DMS114 treated with DMSO at 0.1 percent for 48 hours (cell line): ENCODE data around the gene ARHGAP4.

Experiments
- DNase-seq: peaks from one replicate; lab custom pipeline; 2025; ENCODE audit not compliant: unreplicated experiment; lab: John Stamatoyannopoulos, UW

Gene ARHGAP4

GRCh38 chrX:153925739-153926551, at the start of gene ARHGAP4:
Gene ARHGAP4, minus strand, starts transcription at chrX:153926264. Its CDS starts 62 bp downstream, at chrX:153926202.
- DNase-seq: no peak

- no peak for DNase-seq
Measured at GRCh38 chrX:153974726-153975286, 48.7 kb upstream of the ARHGAP4 start.

- no peak for DNase-seq
Measured at GRCh38 chrX:153974003-153974725, 48.1 kb upstream of the ARHGAP4 start.

GRCh38 chrX:153973127-153974002, 47.3 kb upstream of the ARHGAP4 start:
- no peak for DNase-seq

GRCh38 chrX:153972368-153973126, 46.5 kb upstream of the ARHGAP4 start, which contains the start of gene TMEM187:
Gene TMEM187, plus strand, starts transcription at chrX:153972754. Its CDS starts 9,309 bp downstream, at chrX:153982063.
- peak; percentile 29 for DNase-seq

- peak; percentile 76 for DNase-seq
Measured at GRCh38 chrX:153971450-153972367, 45.6 kb upstream of the ARHGAP4 start, which contains the start of gene HCFC1. Gene HCFC1, minus strand, starts transcription at chrX:153971818. Its CDS starts 978 bp downstream, at chrX:153970840.

GRCh38 chrX:153971124-153971449, 45.0 kb upstream of the ARHGAP4 start:
- peak; percentile 13 for DNase-seq

GRCh38 chrX:153970357-153971123, 44.5 kb upstream of the ARHGAP4 start:
- no peak for DNase-seq

- DNase-seq: no peak
Measured at GRCh38 chrX:153969904-153970356, 43.9 kb upstream of the ARHGAP4 start.

- no peak for DNase-seq
Measured at GRCh38 chrX:153969125-153969903, 43.2 kb upstream of the ARHGAP4 start.

- no peak for DNase-seq
Measured at GRCh38 chrX:153968754-153969124, 42.7 kb upstream of the ARHGAP4 start.

- no peak for DNase-seq
Measured at GRCh38 chrX:153968255-153968654, 42.2 kb upstream of the ARHGAP4 start.

- DNase-seq: no peak
Measured at GRCh38 chrX:153967536-153968224, 41.6 kb upstream of the ARHGAP4 start.

GRCh38 chrX:153966841-153967535, 40.9 kb upstream of the ARHGAP4 start:
- no peak for DNase-seq

GRCh38 chrX:153966283-153966688, 40.2 kb upstream of the ARHGAP4 start:
- DNase-seq: no peak

- no peak for DNase-seq
Measured at GRCh38 chrX:153965406-153965805, 39.3 kb upstream of the ARHGAP4 start.
